ENCODE results near the gene TMUB1. TPM values are rescaled to one million over a fixed set of nuclear protein-coding genes. Genes with fewer than 3 reads are reported as not detected.
A peak's percentile ranks its signal among the peaks of the same experiment; 100 is the strongest.

Gene TMUB1, protein sequence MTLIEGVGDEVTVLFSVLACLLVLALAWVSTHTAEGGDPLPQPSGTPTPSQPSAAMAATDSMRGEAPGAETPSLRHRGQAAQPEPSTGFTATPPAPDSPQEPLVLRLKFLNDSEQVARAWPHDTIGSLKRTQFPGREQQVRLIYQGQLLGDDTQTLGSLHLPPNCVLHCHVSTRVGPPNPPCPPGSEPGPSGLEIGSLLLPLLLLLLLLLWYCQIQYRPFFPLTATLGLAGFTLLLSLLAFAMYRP
- polyA plus RNA-seq (2013, experiment 1 of 2; ENCODE audit: insufficient read length) = 55.4 TPM
- 42.4 TPM for polyA plus RNA-seq (2013, experiment 2 of 2; ENCODE audit: insufficient read length)

DNA sequence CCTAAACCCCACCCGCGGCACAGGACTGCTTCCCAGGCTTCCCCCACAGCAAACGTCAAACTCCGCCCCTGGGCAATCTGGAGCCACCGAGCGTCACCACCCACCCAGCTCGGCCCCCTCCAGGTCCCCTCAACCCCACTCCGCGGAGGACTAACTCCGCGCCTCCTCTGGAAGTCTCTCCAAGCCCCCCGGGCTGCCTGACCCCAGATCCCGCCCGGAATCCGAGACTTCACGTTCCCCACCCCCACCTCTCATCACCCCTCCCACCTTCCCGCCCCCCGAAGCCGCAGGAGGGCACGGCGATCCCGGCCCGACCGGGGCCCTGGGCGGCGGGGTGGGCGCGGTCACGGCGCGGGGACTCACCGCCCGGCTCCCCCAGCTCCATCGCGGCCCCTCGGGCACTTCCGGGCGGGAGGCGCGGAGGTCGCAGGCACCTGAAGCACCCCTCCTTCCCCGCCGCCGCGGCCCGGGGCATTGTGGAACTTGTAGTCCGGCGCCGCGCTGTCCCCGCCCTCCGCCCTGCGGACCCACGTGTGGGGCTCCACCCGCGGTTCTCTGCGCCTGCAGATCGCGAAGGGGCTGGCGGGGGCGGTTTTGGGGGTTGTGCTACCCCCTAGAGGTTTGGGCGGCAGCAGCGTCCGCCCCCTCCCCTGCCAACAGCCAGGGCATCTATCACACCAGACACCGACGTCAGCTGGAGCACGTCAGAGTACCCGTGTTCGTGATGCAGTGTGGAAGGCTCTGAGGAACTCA lies at the start of gene TMUB1:
Gene TMUB1, minus strand, starts transcription at position 423 of the 753 bp plus-strand sequence. CDS start 930 bp downstream, outside the sequence.
- peak; percentile 56 for DNase-seq

DNA sequence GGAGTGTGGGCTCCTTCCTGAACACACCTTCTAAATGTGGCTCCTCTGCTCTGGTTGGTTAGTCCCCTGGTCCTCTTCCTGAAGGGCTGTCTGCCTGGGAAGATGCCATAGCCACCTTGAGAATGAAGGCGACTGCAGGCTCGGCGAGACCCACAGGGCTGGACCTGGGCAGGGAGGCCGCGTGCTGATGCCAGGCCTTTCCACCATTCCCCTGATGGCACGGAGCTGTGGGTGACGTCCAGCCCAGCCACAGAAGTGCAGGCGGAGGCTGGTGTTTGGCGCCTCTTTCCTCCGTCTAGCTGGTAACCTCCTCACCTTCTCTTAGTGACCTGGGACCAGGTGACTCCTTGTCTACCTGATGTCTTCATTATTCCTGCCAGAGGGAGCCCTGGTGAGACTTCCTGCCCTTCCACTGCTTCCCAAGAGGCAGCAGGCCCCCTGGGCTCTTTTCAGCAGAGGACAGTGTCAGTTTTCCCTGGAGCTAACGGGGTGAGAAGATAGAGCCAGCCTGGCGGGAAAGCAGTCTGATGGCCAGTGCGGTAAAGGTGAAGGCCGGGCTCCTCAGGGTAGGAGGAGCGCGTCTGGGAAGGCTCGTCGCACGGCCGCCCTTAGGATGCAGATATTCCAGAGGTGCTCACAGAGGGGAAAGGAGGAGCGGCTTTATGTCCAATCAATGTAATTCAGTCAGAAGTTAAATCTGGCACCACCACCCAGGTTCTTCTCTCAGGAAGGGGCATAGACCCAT lies 49.3 kb upstream of the TMUB1 start:
- no peak for DNase-seq

DNA sequence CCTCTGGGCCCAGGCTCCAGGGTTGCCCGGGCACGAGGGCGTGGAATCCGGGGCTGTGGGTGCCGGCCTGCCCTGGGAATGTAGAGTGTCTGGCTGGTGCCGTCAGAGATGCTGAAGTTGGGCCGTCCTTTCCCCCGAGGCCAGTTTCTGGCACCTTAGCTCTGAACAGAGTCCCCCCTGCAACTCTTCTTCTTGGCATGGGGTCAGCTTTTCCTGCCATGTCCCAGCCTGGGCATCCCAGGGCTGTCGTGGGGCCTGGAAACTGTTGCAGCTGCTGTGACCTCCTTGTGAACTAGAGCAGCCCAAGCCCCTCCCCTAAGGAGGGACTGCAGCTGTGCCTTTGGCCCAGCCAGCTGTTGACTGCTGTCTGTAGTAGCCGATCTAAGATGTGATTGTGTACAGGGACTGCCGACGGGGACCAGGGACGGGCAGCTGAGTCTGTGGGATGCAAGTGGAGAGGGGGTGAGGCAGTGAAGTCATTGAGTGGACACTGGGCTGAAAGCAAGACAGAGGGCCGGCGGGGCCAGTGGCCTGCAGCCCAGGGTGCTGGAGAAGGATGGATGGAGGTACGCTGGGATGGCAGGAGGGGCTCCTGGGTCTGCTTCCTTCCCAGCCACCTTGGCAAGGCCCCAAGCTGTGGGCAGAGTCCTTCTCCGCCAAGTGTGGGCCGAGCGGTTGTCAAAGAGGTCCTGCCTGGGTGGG lies 48.5 kb upstream of the TMUB1 start:
- DNase-seq = no peak

DNA sequence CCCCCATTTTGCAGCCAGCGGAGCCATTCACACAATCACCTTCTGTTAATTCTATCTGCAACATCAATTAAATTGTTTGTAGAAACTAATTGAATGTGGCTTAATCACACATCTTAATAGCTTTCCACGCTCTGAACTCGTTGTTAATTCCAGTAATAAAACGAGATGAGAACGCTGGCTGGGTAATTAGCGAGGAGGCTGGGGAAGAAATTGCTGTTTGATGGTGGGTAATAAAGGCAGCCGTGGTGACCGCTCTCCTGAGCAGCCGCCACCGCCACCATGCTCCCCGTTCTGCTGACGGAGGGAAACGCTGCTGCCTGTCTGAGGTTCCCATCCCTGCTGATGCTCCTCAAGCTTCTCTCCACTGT lies 47.9 kb upstream of the TMUB1 start:
- no peak for DNase-seq

DNA sequence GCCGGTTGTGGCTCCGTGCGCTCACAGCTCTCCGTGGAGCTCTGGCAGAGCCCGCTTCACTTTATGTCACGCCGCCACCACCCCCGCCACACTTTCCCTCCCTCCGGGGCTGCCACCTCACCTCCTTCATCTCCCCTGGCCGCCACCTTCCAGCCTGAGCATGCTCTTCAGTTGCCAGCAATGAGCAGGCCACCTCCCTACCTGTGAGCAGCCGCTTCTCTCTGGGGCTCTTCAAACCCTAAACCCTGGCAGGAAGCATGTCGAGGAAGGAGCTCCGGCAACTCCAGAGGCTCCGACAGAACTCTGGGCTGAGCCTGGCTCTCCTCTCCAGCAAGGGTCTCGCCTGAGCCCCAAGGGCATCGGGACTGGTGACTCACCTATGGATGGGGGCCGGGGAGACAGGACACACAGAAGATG lies 47.5 kb upstream of the TMUB1 start:
- DNase-seq = no peak

DNA sequence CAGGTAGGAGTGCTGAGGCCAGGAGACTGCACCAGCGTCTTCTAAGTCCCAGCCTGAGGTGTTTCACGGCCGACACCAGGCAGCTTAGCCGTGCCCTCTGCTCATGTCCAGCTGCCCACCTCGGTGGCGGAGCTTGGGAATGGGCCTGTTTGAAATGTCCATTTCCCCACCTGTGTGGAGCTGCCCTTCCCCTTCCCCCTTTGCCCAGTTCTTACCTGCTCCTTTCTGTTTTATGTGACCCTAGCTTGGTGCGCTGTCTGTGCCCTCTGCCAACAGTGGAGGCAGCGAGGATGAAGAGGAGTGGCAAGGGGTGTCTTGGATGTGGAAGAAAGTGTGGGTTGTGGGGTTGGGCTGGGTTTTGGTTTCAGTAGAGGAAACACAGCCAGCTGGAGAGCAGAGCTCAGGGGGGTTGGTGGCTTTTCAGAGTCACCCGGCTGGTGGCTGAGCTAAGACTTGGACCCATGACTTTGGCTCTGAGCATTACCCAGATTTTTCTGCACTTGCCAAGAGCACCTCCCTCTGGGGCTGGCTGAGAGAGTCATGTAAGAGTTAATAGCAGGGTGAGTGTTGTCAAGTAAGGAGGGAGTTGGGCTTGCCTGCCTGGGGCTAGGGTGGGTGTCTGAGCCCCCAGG lies 46.8 kb upstream of the TMUB1 start:
- no peak for DNase-seq

DNA sequence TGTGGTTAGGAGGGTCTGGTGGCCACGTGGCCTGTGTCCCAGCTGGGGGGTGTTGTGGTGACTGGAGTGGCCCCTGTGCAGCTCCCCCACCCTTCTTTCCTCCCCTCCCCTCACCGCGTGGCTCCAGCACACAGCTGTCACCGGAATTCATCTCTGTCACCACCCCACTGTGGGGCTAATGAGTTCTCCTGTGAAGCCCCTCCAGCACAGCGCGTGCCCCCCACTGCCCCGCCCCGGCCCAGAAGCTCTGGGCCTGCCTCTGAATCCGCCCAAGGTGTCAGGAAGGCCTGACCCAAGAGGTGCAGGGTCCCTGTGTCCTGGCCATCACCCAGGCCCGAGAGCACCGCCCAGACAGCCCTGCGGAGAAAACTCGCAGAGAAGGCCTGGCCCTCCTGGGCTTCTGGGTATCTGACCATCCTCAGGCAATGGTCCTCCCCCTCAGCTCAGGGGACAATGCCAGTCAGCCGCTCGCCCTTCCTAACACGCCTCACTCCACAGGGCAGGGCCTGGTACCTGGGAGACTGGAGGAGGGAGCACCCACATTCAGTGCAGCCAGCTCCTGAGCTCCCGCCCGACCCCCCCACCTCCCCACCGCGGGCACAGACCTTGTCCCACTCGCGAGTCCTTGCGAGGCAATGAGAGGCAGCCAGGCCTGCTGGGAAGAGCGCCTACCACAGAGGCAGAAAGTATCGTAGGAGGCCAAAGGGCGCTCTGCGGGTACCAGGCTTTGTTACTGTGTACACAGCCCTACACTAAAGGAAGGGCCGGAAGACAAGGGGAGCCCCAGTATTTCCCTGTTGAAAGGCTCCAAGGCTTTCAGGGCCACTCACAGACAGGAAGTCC lies 46.0 kb upstream of the TMUB1 start:
- no peak for DNase-seq

DNA sequence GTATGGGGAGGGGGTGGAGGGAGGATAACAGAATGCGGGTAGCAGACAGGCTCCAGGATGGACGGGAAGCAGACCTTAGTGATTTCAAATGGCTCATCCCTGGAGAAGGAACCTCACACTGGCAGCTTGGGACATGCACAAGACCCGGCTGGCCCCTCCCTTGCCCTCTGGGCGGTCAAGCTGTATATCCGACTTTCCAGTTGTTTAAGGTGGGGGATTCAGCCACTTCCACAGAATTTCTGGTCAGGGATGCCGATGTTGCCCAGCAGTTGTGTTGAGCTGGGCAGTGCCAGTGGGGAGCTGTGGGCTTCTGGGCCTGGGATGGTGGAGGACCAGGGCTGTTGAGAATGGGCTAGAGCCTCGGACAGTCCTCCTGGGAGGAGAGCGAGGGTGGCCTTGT lies 45.4 kb upstream of the TMUB1 start:
- DNase-seq = no peak

DNA sequence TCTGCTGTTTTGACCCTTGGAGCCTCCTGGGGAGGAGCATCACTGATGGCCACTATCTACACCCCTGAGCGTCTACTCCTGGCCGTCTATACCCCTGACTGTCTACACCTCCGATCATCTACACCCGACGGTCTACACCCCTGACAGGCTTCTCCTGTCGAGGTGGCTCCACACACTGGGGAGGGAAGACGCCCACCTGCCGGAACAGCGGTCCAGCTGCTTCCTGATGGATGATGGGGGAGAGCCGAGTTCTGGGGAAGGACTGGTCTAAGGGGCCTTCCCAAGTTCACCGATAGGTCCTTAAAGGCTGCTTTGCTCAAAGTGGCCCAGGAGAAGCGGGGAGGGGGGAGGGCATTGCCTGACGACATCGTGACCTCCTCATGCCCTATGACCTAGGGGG lies 44.9 kb upstream of the TMUB1 start:
- DNase-seq = no peak

DNA sequence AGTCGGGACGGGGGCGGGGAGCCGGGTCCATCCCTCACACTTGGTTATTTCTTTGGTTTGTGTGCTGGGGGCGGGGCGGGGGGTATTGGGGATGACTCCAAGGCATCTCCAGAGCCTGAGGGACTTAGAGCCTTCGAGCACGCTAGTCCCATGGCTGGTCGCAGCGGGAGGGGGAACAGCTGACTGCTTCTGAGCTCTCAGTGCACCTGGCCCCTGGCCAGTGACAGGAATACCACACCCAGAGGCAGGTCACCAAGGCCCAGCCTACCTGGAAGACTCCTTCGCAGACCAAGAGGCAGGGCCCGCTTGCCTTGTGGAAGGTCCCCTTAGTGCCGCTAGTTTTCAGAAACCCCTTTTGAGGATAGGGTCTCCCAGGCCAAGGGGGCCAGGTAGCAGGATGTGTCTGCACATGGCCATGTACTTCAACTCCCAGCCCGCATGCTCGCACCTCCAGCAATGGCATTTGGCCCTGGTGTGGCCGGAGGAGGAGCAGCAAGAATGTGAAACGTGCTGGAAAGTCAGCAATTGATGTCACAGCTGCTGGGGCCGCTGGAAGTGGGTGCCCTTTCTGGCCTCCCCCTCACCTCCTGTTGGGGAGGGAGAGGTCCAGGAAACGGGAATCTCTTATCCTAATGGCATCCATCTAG lies 43.3 kb upstream of the TMUB1 start:
- DNase-seq = no peak

DNA sequence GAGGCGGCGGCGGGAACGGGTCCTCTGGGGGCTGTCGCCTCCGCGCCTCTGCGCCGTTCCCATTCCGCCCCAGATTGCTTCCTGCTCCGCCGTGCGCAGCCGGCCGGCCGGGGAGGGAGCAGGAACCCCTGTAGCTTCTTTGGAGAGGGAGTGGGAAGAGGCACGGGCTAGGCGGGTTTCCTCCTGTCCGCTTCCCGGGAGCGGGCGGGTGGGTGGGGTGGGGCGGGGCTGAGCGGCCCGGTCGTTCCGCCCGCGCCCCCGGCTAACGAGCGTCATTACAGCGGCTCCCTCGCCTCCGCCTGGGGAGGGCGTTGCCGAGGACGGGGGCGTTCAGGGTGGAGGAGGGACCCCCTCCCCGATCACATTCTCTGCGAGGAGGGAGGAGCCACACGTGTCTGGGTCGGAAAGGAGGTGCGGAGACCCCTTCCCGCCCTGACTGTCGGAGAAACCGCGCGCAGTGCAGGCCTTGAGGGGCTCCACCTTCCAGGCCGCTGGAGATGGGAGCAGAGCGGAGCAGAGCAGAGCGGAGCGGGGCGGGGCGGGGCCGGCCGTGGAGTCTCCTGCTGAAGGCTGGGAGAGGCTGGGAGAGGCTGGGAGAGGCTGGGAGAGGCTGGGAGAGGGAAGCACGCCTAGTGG lies 42.7 kb upstream of the TMUB1 start:
- DNase-seq = peak; percentile 26

DNA sequence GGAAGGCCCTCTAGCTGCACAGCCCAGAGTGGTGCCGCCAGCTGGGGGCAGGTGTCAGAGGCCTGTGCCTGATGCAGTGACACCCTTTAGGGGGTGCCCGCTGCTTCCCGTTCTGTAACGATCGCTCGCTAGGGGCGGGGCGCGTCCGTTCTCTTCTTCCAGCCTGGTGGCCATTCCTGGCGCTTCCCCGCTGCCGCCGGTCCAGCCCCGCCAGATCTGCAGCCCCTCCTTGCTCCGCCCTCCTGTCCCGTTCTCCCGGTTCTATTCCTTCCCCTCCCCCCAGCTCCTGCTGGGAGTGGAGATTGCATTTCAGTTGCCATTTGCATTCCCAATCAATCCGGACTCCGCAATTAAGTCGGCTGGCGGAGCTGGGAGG lies 42.2 kb upstream of the TMUB1 start:
- peak; percentile 29 for DNase-seq

DNA sequence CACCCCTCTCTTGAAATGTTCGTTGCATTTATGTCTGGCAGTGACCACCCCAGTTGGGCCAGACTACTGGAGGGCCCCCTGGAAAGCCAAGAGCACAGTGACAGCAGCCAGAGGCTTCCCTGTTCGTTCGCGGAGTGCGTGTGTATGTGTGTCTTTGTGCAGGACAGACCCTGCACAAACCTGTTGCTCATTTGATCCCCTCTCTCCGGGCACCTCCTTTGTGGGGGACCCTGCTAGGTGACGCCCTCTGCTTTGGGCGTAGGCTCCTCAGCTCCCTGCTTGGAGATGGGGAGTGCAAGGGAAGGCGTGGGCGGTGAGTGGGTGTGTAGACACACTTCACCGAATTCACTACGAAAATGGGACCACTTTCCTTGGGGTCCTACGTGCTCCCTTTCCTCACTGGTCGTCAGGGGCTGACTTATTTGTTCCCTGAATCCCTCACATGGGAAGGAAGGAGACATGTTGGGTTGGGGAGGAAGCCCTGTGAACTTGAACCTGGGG lies 41.7 kb upstream of the TMUB1 start:
- no peak for DNase-seq

DNA sequence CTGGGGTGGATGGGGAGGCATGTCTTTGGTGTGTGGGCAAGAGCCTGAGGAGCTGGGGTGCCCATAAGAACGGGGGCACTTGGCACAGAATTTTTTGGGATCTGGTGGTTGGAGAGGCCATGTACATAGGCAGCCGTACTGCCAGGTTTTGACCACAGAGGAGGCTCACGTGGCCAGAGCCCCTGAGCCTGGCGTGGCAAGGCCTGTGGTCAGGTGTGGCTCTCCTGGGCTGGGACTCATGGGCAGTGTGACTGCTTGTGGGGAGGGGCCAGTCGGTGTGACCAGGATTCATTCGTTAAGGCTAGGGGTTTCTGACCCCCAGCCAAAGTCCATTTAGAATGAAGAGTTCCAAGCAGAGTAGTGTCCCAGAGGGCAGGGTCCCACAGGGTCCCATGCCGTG lies 41.2 kb upstream of the TMUB1 start:
- DNase-seq = no peak

DNA sequence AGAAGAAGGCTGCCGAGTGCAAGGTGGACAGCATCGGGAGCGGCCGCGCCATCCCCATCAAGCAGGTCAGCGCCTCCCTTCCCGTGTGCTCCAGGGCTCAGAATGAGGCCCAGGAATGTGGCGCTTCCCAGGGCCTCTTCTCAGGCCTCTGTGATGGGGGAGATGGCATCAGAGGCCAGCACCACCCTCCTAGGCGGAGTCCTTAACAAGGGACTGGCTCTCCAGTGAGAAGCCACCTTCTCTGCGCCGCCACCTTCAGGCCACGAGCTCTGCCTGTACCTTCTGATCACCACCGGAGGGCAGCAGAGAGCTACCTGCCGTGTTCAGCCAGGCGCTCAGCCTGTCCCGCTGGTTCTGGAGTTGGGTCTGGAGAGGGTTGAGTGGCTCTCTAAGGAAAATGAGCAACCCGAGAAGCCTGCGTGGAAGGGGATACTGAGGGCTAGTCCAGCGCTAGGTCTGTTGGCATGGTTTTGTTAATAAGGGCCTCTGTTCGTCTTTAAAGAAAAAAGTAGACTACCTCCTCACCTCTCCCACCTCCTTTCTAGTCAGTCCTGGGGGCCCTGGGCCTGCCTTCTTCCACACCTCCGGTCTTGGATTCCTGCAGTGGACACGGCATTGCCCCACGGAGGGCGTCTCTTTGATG lies 40.6 kb upstream of the TMUB1 start:
- DNase-seq = peak; percentile 73

DNA sequence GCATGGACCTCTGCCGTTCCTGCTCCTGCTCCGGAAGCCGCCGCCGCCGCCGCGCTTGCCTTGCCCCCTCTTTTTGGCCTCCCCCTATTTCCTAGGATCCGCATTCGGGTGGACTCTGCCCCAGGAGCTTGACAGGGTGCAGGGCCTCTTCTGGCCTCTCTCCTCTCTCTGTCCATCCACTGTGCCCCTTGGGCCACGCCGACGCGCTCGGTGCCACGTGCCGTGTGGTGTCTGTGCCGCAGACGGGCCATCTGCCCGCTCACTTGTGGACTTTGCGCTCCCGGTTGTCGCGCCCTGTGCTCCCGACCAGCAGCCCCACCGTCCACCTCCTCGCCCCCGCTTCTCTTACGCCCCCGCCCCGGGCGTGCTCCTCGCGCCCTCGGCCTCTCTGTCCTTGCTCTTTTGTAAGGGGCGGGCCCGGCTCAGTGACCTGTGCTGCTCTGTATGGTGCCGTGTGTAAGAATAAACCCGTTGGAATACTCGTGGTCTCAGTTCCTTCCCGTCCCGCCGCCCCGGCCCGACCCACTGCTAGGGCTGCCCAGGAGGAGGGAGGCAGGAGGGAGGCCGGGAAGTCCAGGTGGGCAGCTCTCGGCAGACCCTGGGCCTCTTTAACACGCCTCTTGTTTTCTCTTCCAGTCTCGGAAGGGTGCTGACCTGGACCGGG lies 40.0 kb upstream of the TMUB1 start:
- DNase-seq = no peak

DNA sequence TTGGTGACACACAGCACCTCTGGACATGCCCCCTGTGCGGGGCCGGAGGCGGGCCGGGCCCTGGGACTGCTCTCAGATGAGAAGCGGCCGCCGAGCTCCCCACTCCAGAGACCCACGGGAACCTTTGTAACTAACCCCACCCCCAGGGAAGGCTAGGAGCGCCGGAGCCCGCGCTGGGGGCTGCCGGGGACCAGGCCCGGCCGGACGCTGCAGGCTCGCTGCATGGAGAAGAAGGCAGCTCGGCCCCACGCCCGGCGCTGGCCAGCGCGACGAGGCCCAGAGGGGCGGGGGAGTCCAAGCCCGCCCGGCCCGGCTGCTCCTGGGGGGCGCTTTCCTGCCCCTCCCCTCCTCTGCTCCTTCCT lies 39.5 kb upstream of the TMUB1 start:
- DNase-seq = no peak

DNA sequence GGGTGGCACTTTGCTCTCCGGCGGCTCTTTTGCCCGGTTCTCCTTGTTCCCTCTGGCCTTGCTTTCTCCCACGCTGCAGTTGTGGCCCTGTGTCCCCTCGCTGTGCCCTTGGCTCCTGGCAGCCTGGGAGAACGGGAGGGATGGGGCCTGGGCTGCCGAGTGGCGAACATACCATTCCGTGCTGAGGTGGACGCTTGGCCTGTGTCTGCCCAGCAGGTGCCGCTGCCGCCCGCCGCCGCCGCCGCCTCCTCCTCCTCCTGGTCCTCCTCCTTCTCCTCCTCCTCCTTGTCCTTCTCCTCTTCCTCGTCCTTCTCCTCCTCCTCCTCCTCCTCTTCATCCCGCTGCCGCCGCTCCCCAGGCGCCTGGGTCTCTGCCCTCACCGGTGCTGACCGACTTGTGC lies 39.0 kb upstream of the TMUB1 start:
- no peak for DNase-seq

All from fibroblast of skin of back (primary cell).